HepG2 (cell line): ENCODE data around the gene HDAC4.

ENCODE experiments used
- CTCF ChIP-seq: sonication (generic); formaldehyde crosslinking; IDR thresholded peaks from 2 replicates; pipeline ENCODE4 v1.5.0; 2020; ENCODE audit warnings: mild to moderate bottlenecking, missing genetic modification reagents, moderate library complexity
- EP300 ChIP-seq, 3 experiments: sonication (generic) in 1 of 3; formaldehyde crosslinking in 1 of 3; IDR thresholded peaks; 2 replicates each; pipeline versions ENCODE4 v1.5.1 to v1.6.1; 2011 to 2020; ENCODE audit warnings: low read depth in 2 of 3, low read length in 2 of 3, borderline replicate concordance in 1 of 3, improper control_type of control experiment in 1 of 3, mild to moderate bottlenecking in 1 of 3, missing genetic modification reagents in 1 of 3, moderate library complexity in 1 of 3
- POLR2AphosphoS5 ChIP-seq: IDR thresholded peaks from 2 replicates; pipeline ENCODE4 v1.6.1; 2012; ENCODE audit warnings: low read depth, low read length
- ZFP36L2 ChIP-seq: sonication (generic); formaldehyde crosslinking; IDR thresholded peaks from 2 replicates; pipeline ENCODE4 v1.4.0; 2020; ENCODE audit warnings: missing genetic modification reagents
- ZNF710 ChIP-seq: sonication (generic); formaldehyde crosslinking; IDR thresholded peaks from 2 replicates; pipeline ENCODE4 v1.5.0; 2020; ENCODE audit warnings: mild to moderate bottlenecking, missing genetic modification reagents, borderline replicate concordance

GRCh38 chr2:239213643-239214101, 187.1 kb downstream of the HDAC4 start:
- TF ChIP-seq ZNF710 (CRISPR knock-in tag) (no peak), POLR2AphosphoS5 (no peak), EP300 (IDR thresholded peaks at IDR 0.05; ENCODE audit: low read depth in 2 of 2, low read length in 2 of 2) (no peak), EP300 (CRISPR knock-in tag; IDR thresholded peaks at IDR 0.05; ENCODE audit: borderline replicate concordance) (no peak), CTCF (CRISPR knock-in tag) (no peak), ZFP36L2 (CRISPR knock-in tag) (no peak)
